HG02870 (cell line): ENCODE results near the gene FDPS.

Experiments used
- ATAC-seq: cut with Tn5 transposase; IDR thresholded peaks from one replicate; pipeline ENCODE4 v1.9.1; 2021; ENCODE audit warnings: mild to moderate bottlenecking, moderate library complexity; ENCODE audit not compliant: unreplicated experiment

Gene FDPS

DNA sequence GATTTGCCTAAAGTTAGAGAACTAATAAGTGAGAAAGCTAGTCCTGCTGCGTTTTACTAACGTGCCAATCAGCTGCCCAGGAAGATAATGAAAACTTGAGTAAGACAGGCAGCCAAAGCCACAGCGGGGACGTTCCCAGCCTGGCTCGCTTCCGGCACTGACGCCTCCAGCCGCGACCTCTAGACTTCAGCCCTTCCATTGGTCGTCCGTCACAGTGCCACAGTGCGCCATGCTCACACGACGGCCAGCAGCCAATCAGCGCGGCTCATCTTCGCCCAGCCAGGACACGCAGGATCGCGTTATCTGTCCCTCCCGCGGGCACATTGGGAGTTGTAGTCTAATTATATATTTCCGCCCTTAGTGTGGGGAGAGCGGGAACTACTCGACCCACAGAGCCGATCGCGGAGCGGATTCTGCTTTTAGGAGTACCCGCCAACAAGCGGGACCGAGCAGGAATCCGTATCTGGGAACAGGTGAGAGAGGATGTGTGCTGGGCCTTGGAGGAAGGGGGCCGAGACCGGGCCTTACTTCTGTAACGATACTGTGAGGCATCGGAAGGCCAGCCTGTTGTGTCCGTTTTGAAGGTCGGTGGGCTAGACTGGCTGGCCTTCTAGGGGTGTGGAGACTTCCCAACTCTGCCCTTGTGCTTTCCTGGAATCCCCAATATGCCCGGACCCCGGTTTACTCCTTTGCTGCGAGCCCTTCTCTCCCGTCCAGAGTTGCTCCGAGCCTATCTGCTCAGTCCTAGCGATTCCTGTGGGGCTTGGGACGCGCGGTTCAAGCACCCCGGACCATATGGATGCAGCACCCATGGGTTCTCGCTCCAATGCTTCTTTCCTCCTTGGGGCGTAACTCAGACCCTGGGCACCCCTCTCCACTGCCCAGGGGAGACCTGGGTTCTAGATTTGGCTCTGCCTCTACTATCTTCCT is at the start of gene FDPS:
FDPS (plus strand) TSS at position 374 of the 930 bp plus-strand sequence. CDS start 924 bp downstream, outside the sequence.
- peak; percentile 97 for ATAC-seq

DNA sequence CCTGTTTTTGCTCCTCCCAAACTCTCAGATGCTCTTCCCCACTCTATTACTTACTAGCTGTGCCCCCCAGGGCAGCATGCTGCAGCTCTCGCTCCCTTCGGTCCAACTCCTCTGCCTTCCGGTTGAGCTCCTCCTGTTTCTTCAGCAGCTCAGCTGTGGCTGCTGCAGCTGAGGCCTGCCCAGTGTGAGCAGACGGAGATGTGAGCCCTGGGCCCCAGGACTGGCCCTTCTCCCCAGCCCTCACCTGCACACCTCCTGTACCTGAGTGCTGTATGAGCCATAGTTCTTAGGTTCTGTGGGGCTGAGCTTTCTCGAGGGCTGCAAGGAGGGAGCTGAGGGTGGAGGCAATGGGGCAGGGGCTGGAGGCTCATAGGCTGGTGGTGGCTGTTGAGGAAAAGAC is 48.4 kb upstream of the FDPS start:
- ATAC-seq: no peak

- no peak for ATAC-seq
These were observed 47.2 kb upstream of the FDPS start for GRCh38 chr1:155261493-155261851.

- ATAC-seq: peak; percentile 92
These were observed 46.6 kb upstream of the FDPS start, which contains the start of gene SCAMP3 for GRCh38 chr1:155261852-155262673. Gene SCAMP3, minus strand, starts transcription at chr1:155262360. Its CDS starts 209 bp downstream, at chr1:155262151.

GRCh38 chr1:155263067-155263466 is 45.6 kb upstream of the FDPS start:
- ATAC-seq: no peak

DNA sequence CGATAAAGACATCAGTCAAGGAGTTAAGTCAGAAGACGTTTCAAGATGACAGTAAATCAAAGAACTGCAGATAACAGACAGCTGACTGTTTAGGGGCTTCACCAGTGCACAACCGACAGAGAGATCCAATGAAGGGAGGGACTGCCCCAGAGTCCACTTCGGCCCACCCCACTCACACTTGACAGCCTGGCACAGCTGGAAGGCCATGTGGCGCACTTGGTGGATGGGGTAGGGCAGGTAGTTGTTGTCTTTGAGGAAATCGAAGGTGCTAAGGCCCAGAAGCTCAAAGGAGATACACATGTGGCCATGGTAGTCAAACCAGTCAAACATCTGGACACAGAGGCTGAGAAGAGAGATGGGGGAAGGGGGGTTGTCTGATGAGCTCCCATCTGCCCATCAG is 42.1 kb upstream of the FDPS start:
- no peak for ATAC-seq

GRCh38 chr1:155267373-155267772 is 41.3 kb upstream of the FDPS start:
- no peak for ATAC-seq

DNA sequence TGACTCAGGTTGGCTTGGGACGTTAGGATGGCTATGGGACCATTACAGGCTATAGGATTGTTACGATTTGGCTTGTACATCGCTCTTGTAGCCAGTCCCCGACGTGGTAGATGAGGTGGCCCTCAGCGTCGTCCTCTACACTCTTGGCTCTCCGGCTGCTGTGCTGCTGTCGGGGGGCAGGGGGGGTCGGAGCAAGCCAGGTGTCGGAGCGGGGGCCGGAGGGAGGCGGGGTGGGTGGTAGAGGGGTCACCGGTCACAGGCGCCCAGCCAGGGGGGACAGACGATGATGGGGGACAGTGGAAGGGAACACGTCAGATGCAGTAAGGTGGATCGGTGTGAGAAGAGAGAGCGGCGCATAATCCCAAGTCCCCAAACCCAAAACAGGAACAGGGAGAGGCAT is 40.0 kb upstream of the FDPS start:
- no peak for ATAC-seq

DNA sequence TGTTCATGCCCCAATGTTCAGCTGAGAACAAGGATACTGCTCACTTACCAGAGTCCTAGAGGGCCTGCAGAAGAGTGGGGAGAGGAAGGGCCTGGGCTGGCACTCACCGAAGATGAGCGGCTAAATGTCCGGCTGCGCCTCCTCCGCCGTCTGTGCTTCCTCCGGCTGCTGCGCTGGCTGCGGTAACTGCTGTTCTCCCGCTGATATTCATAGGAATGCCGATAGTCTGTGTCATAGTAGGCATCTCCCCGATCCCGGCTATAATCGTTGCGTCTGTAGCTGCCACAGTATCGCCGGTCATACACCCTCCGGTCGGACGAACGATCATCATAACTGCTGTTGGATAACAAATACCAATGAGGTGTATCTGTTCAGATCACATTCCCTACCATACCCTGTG is 39.3 kb upstream of the FDPS start:
- ATAC-seq: no peak

- ATAC-seq: peak; percentile 29
These were observed 36.0 kb upstream of the FDPS start for GRCh38 chr1:155272466-155273342.

GRCh38 chr1:155273343-155274245 is 35.1 kb upstream of the FDPS start, which contains the start of gene CLK2:
Gene CLK2, minus strand, starts transcription at chr1:155273504. Its CDS starts 2,527 bp downstream, at chr1:155270977.
- ATAC-seq: peak; percentile 76

- ATAC-seq: peak; percentile 49
These were observed 31.4 kb upstream of the FDPS start, which contains the start of gene HCN3 for GRCh38 chr1:155277070-155277901. Gene HCN3, plus strand, starts transcription at chr1:155277463. Its CDS starts 128 bp downstream, at chr1:155277591.

- no peak for ATAC-seq
These were observed 30.6 kb upstream of the FDPS start for GRCh38 chr1:155277902-155278688.

DNA sequence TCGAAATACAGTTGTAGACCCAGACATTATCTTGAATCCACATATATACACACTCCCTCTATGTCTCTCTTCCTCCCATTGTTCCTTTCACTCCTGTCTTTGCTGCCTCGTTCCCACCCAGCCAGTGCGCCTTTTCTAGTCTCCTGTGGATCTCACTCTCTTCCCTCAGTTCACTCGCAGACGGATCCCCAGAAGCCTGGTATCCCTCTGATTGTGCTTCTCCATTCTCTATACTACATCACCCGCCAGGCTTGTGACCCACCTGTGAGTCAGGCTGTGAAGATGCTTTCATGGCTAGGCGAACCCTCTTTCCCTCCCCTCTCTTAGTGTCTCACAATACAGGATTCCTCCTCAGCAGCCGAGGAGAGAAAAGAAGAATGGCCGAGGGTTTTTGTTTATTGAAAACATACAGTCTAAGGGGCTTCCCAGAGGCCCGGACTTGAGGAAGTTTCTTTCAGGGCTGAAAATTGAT is 29.9 kb upstream of the FDPS start:
- ATAC-seq: no peak

- no peak for ATAC-seq
These were observed 29.4 kb upstream of the FDPS start for GRCh38 chr1:155279268-155279667.

DNA sequence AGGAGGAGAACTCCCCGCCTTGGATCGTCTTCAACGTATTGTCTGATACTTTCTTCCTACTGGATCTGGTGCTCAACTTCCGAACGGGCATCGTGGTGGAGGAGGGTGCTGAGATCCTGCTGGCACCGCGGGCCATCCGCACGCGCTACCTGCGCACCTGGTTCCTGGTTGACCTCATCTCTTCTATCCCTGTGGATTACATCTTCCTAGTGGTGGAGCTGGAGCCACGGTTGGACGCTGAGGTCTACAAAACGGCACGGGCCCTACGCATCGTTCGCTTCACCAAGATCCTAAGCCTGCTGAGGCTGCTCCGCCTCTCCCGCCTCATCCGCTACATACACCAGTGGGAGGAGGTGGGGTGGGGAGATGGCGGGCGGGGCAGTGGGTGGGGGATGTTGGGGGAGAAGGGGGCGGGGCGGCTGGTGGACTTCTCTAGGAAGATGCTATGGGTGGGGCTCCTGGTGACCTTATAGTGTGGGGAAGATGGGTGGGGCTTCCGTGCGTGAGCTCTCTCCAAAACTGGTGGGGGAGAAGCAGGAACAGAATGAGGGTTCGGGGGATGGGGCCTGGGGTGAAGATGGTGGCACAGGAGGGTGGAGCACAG is 26.1 kb upstream of the FDPS start:
- no peak for ATAC-seq

DNA sequence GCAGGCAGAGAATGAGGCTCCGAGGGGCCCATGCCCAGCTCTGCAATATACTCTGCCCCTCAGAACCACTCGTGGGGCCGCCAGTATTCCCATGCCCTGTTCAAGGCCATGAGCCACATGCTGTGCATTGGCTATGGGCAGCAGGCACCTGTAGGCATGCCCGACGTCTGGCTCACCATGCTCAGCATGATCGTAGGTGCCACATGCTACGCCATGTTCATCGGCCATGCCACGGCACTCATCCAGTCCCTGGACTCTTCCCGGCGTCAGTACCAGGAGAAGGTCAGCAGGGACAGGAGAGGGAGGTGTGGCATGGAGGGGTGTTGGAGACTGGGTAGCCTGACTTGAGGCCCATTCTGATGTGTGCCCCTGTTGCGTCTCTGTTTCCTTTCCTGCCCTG is 24.2 kb upstream of the FDPS start:
- no peak for ATAC-seq
